HG03045 (cell line): Measurements from ENCODE around the gene RNF217.
"Not testable (repeated sequence)": the region's sequence is repeated elsewhere in the genome, so short reads cannot be mapped to it uniquely, and the experiment has no call there.

Source experiments
- ATAC-seq: cut with Tn5 transposase; IDR thresholded peaks from one replicate; pipeline ENCODE4 v1.9.1; 2021; ENCODE audit warnings: mild to moderate bottlenecking, moderate library complexity; ENCODE audit not compliant: unreplicated experiment

The RNF217 gene

DNA sequence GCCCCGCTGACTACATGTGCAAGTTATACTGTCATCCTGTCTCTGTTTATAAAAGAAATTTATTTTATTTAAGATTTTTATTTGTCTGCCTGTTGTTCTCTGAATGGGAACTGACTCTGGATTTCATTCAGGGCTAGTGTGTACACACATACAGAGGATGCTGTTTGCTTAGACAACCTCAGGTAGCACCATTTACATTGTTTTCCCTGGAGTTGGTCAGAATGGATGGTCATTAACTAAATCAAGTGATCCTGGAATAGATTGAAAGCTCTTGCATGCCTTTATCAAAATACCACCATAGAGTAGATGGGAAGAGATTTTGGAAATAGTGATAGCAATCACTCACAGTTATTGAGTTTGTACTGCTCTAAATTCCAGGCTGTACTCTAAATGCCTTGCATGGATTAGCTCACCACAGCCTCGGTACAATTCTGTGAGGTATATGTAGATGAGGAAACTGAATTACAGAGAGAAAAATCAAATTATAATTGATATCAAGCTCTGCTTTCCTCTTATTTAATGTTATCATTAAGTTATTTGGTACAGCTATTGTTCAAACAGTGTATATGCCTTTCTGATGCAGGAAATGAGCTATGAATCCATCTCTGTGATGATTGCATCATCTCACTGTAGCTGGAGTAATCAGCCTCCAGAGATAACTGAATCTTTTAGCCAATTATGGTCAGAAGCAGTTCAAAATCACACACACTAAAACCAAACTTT is 51.9 kb downstream of the RNF217 start:
- ATAC-seq = no peak

DNA sequence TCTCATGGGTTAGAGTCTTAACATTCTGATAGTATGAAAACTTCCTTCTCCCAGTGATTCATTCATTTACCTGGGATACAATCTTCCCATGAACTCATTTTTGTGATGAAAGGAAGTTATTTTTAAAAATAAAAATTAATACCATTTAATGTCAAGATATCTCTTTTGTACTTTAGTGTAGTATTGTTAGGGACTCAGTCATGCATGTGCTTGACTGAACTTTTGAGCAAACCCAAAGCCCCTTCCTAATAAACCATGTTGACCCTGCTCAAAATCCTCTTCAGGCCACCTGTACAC is 52.4 kb downstream of the RNF217 start:
- ATAC-seq = no peak

DNA sequence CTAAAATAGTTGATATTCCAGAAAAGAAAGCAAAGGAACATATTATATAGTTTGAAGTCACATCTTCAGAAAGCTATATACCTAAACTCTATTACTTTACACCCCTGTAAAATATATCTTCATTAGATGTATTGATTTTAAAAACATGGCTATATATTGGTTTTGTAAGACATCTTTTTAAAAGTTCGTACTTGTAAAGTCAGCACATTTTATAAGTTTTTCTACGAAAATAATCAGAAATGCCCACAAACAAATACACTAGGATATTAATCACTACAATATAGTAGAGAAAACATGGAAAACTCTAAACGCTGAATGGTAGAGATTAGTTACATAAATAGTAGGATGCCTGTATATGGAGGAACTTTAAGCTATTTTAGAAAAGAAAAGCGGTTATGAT is 52.9 kb downstream of the RNF217 start:
- ATAC-seq = no peak

DNA sequence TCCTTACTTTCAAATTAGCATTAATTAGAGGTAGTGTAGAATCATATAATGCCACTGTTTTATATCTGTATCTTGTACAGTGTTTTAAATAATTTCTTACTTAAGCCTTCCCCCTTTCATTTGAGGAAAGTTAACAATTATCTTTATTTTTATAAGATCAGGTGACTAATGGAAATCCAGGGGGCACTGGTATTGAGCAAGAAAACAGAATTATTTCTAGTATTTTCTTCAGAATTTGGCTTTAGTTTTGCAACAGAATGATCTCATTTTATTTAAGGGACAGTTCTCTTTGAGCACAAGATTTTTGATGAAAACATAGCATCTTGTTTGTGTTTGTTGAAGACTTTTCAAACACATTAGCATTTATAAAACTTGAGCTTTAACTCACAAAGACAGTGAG is 55.9 kb downstream of the RNF217 start:
- ATAC-seq = no peak

DNA sequence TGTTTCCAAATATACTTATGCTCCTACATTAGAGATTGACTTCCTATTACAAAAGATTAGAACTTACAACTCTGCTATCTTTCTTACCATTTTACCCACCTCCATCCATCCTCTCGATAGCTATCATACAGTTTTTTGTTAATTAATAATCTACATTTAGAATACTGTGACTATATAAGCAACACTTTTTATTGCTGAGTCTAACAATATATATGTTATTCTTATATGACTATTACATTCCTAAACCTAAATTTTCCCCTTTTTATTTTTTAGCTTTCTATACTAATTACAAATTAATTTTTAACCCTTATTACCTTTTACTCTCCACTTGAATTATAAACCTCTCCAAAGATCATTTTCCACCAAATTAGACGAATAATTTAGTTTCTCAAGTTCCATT is 57.0 kb downstream of the RNF217 start:
- ATAC-seq = no peak

DNA sequence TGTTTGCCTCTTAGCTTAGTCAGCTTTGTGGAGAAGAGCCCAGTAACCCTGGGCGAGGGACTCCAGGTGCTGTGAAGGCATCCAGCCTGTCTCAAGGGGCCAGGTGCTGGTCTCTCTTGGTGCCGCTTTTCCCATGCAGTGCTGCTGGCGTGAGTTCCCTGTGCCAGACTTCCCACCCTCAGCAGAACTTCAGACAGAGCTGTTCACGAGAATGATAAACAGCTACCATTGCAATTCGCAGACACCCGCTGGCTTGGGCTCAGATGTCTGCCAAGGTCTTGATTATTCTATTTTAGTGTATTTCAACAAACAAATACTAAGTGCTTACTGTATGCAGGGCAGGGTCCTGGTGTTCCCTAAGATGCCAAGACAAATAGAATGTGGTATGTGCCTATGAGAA is 57.7 kb downstream of the RNF217 start:
- no peak for ATAC-seq

DNA sequence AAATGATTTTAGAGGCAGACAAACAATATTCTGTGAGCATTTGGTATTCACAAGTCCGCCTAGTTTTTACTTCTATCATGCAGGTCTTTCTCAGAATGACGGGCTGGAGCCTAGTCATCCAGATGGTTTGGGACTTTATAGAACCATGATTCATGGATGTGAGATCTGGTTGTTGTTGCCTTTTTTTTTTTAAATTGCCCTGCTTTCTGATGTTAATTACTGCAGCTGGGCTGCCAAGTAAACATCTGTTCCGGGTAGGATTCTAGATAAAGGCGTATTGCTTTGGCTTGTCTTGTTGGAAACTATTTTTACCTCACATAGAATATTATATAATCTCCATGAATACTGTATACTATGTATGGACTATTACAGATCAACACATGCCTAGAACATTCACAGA is 58.1 kb downstream of the RNF217 start:
- no peak for ATAC-seq

DNA sequence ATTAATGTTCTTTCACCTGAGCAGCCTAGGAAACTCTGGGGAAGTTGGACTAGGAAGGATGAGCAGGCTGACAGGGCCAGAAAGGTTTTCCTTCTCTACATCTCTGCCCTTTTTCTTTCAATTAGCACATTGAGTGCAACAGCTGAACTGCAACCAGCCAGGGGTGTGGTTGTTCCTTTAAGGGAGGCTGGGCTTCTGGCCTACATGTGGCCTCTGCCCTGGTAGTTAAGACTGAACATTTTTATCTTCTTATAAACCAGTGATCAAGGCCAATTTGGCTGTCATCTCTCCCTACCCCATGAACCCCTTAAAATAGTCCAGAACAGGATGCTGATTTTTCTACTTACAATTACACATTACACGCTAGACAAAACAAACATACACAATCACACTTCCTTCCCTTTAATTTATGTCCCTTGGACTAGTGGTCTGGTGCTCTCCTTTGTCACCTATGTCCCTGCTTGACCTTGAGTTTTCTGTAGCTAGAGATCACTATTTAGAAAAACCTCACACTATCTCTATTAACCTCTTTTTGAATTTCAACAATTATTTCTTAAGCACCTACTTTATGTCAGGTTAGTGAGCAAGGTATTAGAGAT is 60.3 kb downstream of the RNF217 start:
- ATAC-seq = no peak

DNA sequence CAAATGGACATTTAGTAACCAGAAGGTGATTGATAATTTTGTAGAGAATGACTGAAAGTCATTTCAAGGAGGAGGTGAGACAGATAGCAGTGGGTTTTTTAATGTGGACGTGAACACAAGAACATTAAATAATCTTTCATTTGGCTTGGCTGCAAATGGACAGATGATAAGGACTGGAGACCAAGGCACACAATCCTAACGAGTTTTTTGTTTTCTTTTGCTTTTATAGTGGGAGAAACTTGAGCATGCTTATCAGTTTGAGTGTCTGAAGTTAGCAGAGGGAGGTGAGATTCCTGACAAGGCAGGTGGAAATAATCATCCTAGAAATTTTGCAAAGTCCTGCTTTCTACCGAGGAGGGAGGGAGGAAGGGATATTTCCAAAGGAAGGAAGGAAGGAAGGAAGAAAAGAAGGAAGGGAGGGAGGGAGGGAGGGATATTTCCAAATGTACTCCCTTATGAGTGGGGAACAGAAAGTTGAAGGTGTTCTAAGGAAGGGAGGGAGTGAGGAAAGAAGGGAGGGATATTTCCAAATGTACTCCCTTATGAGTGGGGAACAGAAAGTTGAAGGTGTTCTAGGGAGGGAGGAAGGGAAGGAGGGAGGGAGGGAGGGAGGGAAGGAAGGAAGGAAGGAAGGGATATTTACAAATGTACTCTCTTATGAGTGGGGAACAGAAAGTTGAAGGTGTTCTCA is 63.1 kb downstream of the RNF217 start:
- ATAC-seq = no peak

DNA sequence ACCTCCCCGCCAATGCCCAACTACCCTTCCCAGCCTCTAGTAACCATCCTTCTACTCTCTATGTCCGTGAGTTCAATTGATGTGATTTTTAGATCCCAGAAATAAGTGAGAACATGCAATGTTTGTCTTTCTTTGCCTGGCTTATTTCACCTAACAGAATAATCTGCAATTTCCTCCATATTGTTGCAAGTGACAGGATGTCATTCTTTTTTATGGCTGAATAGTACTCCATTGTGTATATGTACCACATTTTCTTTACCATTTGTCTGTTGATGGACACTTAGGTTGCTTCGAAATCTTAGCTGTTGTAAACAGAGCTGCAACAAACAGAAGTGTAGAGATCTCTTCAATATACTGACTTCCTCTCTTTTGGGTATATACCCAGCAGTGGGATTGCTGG is 65.0 kb downstream of the RNF217 start:
- ATAC-seq = no peak

DNA sequence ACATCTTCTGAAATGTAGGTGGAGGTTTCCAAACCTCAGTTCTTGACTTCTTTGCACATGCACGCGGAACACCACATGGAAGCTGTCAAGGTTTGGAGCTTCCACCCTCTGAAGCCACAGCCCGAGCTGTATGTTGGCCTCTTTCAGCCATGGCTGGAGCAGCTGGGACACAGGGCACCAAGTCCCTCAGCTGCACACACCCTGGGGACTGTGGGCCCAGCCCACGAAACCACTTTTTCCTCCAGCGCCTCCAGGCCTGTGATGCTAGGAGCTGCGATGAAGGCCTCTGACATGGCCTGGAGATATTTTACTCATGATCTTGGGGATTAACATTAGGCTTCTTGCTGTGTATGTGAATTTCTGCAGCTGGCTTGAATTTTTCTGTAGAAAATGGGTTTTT is 68.7 kb downstream of the RNF217 start:
- no peak for ATAC-seq

DNA sequence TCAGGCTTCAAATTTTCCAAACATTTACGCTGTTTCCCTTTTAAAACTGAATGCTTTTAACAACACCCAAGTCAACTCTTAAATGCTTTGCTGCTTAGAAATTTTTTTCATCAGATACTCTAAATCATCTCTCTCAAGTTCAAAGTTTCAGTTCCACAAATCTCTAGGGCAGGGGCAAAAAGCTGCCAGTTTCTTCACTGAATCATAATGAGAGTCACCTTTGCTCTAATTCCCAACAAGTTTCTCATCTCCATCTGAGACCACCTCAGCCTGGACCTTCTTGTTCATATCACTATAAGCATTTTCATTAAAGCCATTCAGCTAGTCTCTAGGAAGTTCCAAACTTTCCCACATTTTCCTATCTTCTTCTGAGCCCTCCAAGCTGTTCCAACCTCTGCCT is 69.1 kb downstream of the RNF217 start:
- ATAC-seq = no peak

DNA sequence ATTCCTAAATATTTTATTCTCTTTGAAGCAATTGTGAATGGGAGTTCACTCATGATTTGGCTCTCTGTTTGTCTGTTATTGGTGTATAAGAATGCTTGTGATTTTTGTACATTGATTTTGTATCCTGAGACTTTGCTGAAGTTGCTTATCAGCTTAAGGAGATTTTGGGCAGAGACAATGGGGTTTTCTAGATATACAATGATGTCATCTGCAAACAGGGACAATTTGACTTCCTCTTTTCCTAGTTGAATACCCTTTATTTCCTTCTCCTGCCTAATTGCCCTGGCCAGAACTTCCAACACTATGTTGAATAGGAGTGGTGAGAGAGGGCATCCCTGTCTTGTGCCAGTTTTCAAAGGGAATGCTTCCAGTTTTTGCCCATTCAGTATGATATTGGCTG is 72.7 kb downstream of the RNF217 start:
- ATAC-seq = not testable (repeated sequence)

DNA sequence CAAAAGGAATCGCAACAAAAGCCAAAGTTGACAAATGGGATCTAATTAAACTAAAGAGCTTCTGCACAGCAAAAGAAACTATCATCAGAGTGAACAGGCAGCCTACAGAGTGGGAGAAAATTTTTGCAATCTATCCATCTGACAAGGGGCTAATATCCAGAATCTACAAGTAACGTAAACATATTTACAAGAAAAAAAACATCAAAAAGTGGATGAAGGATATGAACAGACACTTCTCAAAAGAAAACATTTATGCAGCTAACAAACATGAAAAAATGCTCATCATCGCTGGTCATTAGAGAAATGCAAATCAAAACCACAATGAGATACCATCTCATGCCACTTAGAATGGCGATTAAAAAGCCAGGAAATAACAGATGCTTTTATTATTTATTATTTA is 74.2 kb downstream of the RNF217 start:
- not testable (repeated sequence) for ATAC-seq

DNA sequence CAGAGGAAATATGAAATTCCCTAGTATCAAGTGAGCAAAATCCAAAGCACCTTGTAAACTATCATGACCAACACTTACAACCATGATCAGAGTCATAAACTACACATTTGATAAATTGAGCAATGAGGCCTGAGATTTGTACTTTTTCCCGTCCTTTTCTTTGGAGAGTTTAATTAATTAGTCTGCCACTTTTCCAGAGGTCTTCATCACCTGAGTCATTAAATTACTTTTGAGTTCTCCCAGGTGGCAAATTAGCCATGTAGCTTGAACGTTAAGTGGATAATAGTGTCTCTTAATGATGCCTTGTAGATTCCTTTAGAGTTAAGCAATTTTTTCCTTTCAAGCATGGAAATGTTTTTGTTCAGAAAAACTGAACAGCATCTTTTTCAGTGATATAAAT is 75.6 kb downstream of the RNF217 start:
- no peak for ATAC-seq

DNA sequence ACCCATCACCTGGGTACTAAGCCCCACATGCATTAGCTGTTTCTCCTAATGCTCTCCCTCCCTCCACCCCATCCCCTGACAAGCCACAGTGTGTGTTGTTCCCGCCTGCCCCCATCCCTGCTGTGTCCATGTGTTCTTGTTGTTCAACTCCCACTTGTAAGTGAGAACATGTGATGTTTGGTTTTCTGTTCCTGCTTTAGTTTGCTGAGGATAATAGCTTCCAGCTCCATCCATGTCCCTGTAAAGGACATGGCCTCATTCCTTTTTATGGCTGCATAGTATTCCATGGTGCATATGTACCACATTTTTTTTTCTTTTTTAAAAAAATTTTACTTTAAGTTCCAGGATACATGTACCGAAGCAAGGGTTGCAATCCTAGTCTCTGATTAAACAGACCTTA is 76.7 kb downstream of the RNF217 start:
- ATAC-seq = no peak

DNA sequence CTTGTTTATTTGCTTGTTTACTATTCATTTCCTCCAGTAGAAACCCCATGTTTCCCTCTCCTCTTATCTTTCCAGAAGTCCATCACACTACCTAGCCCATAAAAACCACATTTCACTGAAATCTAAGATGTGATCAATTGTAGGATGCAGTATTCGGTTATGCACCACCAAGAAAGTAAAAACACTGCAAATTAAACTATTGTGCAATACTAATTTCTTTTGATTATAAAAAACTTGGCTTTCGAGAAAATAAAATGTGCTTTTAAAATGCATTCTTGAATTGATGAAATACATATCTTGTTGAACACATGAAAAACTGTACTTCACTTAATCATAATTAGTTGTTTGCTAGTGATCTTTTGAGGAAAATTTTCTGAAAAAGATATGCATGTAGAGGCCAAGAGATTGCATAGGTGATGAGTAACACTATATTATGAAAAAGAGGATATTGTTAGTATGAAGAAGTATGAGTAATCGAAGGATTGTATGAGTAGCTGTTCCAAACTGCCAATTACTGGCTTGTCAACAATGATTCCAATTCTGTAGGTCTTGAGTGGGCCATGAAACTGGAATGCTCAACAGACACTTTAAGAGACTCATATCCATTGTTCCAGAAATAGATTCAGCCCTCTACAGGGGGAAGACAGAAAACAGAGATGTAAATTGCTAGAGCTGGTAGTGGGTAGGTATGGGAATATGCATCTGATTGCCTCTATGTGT is 79.7 kb downstream of the RNF217 start:
- no peak for ATAC-seq

DNA sequence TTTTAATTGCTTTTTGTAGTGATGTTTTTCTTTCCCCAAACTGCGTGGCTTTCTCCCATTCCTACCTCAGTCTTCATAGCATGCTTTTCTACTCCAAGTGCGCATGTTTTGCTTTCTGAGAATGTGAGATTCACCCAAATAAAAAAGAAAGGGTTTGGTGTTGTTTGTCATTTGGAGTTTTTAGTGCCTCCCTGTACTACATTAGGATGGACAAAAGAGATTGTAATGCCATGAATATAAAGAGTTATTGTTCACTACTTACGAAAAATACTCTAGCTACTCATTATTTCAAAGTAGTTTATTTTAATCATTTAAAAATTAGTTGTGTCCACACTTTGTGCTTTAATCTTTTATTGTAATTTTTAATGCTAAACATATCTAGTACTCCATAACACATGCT is 81.8 kb downstream of the RNF217 start:
- no peak for ATAC-seq

DNA sequence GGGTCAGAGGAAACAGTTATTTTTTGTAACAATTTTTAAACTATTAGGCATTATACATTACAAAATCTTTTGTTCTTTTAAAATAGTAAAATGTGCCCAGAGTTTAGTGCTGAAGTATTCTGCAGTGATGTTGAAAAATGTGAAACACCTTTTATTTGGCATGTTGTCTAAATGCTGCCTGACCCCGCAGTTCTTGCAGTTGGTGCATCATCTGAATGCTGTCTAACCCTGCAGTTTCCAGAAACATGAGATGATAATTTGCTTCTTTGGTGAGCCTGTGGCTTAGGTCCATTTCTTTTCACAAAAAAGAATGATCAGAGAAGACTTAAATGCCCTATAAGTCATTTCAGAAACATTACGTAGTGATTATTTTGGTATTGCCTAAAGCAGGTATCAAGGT is 82.4 kb downstream of the RNF217 start:
- no peak for ATAC-seq

DNA sequence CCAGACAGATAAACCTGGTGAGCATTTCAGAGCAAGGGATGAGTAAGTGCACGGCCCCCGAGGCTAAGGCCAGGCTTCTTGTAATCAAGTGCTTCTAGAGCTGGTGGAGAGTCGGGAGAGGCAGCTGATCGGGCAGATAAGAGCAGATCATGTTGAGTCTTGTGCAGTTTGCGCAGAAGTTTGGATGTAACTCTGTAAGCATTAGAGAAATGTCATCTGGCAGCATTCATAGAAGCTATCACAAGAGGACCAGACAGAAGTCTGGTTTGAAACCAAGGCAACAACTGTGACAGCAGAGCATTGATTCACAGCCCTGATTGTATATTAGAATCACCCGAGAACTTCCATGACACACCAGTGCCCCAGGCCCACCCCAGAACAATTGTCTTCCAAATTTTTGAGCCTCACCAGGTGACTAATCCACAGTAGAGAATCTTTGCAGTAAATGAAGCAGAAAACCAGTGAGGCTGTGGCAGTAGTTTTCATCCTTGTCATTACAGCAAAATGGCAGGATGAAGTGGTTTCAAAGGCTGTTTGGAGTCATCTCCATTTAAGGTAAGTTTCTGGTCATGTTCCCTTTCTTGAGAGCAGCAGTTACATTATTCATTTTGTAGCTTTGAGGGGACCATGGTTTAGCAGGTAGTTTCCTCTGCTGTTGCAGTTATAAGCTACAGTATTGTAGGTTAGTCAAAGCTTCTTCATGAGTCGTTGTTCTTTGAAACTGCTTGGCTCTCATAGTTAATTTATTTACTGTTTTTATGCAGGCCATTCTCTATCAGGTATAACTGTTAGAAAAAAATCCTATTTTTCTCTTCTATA is 84.1 kb downstream of the RNF217 start:
- ATAC-seq = no peak

DNA sequence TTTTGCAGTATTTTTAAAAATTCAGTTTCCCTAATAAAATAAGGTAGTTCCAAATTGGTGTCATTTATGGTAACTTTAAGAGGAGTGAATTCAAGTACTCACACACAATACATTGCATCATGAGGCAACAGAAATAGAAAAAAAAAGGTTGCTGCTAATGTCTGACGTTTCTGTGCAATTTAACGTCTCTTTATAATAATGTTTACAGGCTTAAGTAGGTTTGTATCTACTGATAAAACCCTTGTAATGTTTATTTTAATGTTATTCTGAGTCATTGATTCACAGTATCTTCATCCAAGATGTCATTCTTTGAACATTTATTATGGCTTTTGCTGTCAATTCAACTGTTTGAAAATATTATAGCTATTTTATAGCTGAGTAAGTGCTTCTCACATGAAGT is 86.0 kb downstream of the RNF217 start:
- no peak for ATAC-seq
